SH-SY5Y (cell line): Measurements from ENCODE around the gene TMIE.

Experiments used
- GATA2 ChIP-seq: IDR thresholded peaks from 2 replicates; pipeline ENCODE4 v1.6.1; 2011; ENCODE audit warnings: mild to moderate bottlenecking, low read depth, low read length
- GATA3 ChIP-seq: IDR thresholded peaks from 2 replicates; pipeline ENCODE4 v1.6.1; 2011; ENCODE audit warnings: low read depth, mild to moderate bottlenecking, low read length, moderate library complexity

TMIE gene

GRCh38 chr3:46706771-46707582 is 5.8 kb downstream of the TMIE start:
- TF ChIP-seq GATA2 (no peak), GATA3 (no peak)

- TF ChIP-seq GATA3: no peak
- no peak for TF ChIP-seq GATA2
Measured at GRCh38 chr3:46707601-46708011, 6.4 kb downstream of the TMIE start.

GRCh38 chr3:46708401-46709156 is 7.4 kb downstream of the TMIE start:
- TF ChIP-seq GATA3 (no peak), GATA2 (no peak)

GRCh38 chr3:46709157-46709654 is 8.0 kb downstream of the TMIE start:
- no peak for TF ChIP-seq GATA2
- no peak for TF ChIP-seq GATA3

GRCh38 chr3:46709721-46710120 is 8.5 kb downstream of the TMIE start:
- TF ChIP-seq GATA2: no peak
- no peak for TF ChIP-seq GATA3

GRCh38 chr3:46710229-46710628 is 9.0 kb downstream of the TMIE start:
- TF ChIP-seq GATA2: no peak
- no peak for TF ChIP-seq GATA3

- TF ChIP-seq GATA3 (no peak), GATA2 (no peak)
Measured at GRCh38 chr3:46710671-46711295, 9.6 kb downstream of the TMIE start.

- TF ChIP-seq GATA2: no peak
- no peak for TF ChIP-seq GATA3
Measured at GRCh38 chr3:46711305-46711704, 10.1 kb downstream of the TMIE start.

GRCh38 chr3:46711760-46712159 is 10.6 kb downstream of the TMIE start:
- TF ChIP-seq GATA2 (no peak), GATA3 (no peak)

GRCh38 chr3:46712191-46713049 is 11.2 kb downstream of the TMIE start:
- TF ChIP-seq GATA3 (no peak), GATA2 (no peak)

- no peak for TF ChIP-seq GATA2
- no peak for TF ChIP-seq GATA3
Measured at GRCh38 chr3:46713050-46713897, 12.1 kb downstream of the TMIE start.

GRCh38 chr3:46713898-46714552 is 12.8 kb downstream of the TMIE start:
- TF ChIP-seq GATA3: no peak
- no peak for TF ChIP-seq GATA2
